OCI-LY7 (cell line): Measurements from ENCODE around the gene ANAPC15. TPM values are rescaled to one million over a fixed set of nuclear protein-coding genes. Genes with fewer than 3 reads are reported as not detected.

ENCODE experiments used
- BruUV-seq: library from RNA; stranded (reverse); fragments of 400-500 nt; replicated peaks from 2 replicates; lab custom pipeline; 2021; lab: Mats Ljungman, UMichigan
- CTCF ChIA-PET: fragments of 300-600 bp; sonication (Branson Sonifier 250); formaldehyde crosslinking; loops from one replicate; lab custom pipeline; 2022; ENCODE audit warnings: antibody characterized with exemption; ENCODE audit not compliant: unreplicated experiment; lab: Charles Lee
- POLR2A ChIA-PET: fragments of 300-600 bp; sonication (Branson Sonifier 250); formaldehyde crosslinking; loops from one replicate; lab custom pipeline; 2022; ENCODE audit warnings: antibody characterized with exemption; lab: Charles Lee
- DNase-seq: peaks from one replicate; pipeline ENCODE4 v3.0.0-alpha.2; 2015; ENCODE audit warnings: low spot score
- H2AFZ ChIP-seq: fragments of 200-600 bp; sonication (generic), shearing (Covaris generic); 2 replicates; pipeline ENCODE4 v1.6.1; 2014; ENCODE audit warnings: mild to moderate bottlenecking, antibody characterized with exemption, low read length, moderate library complexity
- H3K27ac ChIP-seq: fragments of 200-600 bp; sonication (generic); 2 replicates; pipeline ENCODE4 v1.5.1; 2014; ENCODE audit warnings: mixed run types, low read depth, mild to moderate bottlenecking, moderate library complexity, low read length, inconsistent platforms; ENCODE audit not compliant: poor library complexity, severe bottlenecking
- H3K36me3 ChIP-seq: fragments of 200-600 bp; sonication (generic); 2 replicates; pipeline ENCODE4 v1.6.1; 2014; ENCODE audit warnings: mild to moderate bottlenecking, antibody characterized with exemption, low read length, moderate library complexity, mixed read lengths; ENCODE audit not compliant: insufficient read depth
- H3K4me1 ChIP-seq: fragments of 200-600 bp; sonication (generic); 2 replicates; pipeline ENCODE4 v1.5.1; 2014; ENCODE audit warnings: mild to moderate bottlenecking, low read length; ENCODE audit not compliant: insufficient read depth, poor library complexity, severe bottlenecking
- H3K4me2 ChIP-seq: fragments of 200-600 bp; sonication (generic); 2 replicates; pipeline ENCODE4 v1.6.1; 2014; ENCODE audit warnings: mild to moderate bottlenecking, low read length
- H3K4me3 ChIP-seq: fragments of 200-600 bp; sonication (generic); 2 replicates; pipeline ENCODE4 v1.5.1; 2014; ENCODE audit warnings: mild to moderate bottlenecking, low read depth, low read length; ENCODE audit not compliant: poor library complexity, severe bottlenecking
- H3K79me2 ChIP-seq: fragments of 200-600 bp; sonication (generic); 2 replicates; pipeline ENCODE4 v1.6.1; 2016; ENCODE audit warnings: low read depth, mild to moderate bottlenecking, low read length, moderate library complexity, mixed read lengths; ENCODE audit not compliant: insufficient read depth
- H3K9me2 ChIP-seq: fragments of 200-600 bp; sonication (generic); 2 replicates; pipeline ENCODE4 v1.6.1; 2016; ENCODE audit warnings: mild to moderate bottlenecking, low read length, mixed read lengths; ENCODE audit not compliant: insufficient read depth
- H3K9me3 ChIP-seq: fragments of 200-600 bp; sonication (generic); 2 replicates; pipeline ENCODE4 v1.6.1; 2014; ENCODE audit warnings: mild to moderate bottlenecking, mixed run types, low read length, mixed read lengths
- H4K20me1 ChIP-seq: fragments of 200-600 bp; sonication (generic); 2 replicates; pipeline ENCODE4 v1.6.1; 2014; ENCODE audit warnings: mild to moderate bottlenecking, antibody characterized with exemption, low read length, moderate library complexity, mixed read lengths; ENCODE audit not compliant: insufficient read depth
- EZH2phosphoT487 ChIP-seq: fragments of 200-600 bp; sonication (generic); IDR thresholded peaks from 2 replicates; pipeline ENCODE4 v1.6.1; 2018; ENCODE audit warnings: low read depth, borderline replicate concordance, mild to moderate bottlenecking, mixed run types, antibody characterized with exemption, low read length, moderate library complexity, mixed read lengths
- intact Hi-C: fragments of 100-400 bp; cut with micrococcal nuclease; formaldehyde crosslinking; loops from one replicate; pipeline ENCODE4 v1.10.0; 2022; ENCODE audit not compliant: unreplicated experiment
- total RNA-seq, 2 experiments: library from RNA; depleted of rRNA in 1 of 2; stranded (reverse); fragments of >200 nt in 1 of 2; shearing (Covaris generic) in 1 of 2; gene quantifications; 2 replicates each; pipeline ENCODE4 v1.2.3, GENCODE V29; 2014 to 2022
- TF ChIP-seq, protein P1 (sequence below): fragments of 200-600 bp; sonication (generic); conservative IDR thresholded peaks from 2 replicates; pipeline ENCODE4 v1.5.1; 2014; ENCODE audit warnings: mild to moderate bottlenecking, antibody characterized with exemption, low read length, moderate library complexity, mixed read lengths

The ANAPC15 gene
- total RNA-seq, 2 experiments from 2014 or later: 48.2 to 62.4 TPM

DNA sequence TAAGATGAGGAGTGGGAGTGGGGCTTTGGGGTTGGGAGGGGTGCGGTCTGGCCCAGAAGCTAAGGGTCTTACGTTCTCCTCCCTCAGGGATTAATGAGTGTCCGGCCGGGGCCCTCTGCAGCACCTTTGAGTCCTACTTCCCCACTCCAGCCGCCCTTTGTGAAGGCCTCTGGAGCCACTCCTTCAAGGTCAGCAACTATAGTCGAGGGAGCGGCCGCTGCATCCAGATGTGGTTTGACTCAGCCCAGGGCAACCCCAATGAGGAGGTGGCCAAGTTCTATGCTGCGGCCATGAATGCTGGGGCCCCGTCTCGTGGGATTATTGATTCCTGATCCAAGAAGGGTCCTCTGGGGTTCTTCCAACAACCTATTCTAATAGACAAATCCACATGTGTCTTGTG, 27.0 kb upstream of the ANAPC15 start:
- no TSS peak for BruUV-seq
- intact Hi-C loops: no loop called here
- POLR2A ChIA-PET: no interaction called here
- H3K79me2 ChIP-seq: no peaks in the 10 kb centered on the region
- no peaks in the 10 kb centered on the region for H3K9me2 ChIP-seq
- H2AFZ ChIP-seq: no peak overlapping the region
- CTCF ChIA-PET: no interaction called here
- DNase-seq: no peak
- no peaks in the 10 kb centered on the region for H3K9me3 ChIP-seq
- H4K20me1 ChIP-seq: no peaks in the 10 kb centered on the region
- H3K27ac ChIP-seq: no peak overlapping the region
- TF ChIP-seq, protein P1, sequence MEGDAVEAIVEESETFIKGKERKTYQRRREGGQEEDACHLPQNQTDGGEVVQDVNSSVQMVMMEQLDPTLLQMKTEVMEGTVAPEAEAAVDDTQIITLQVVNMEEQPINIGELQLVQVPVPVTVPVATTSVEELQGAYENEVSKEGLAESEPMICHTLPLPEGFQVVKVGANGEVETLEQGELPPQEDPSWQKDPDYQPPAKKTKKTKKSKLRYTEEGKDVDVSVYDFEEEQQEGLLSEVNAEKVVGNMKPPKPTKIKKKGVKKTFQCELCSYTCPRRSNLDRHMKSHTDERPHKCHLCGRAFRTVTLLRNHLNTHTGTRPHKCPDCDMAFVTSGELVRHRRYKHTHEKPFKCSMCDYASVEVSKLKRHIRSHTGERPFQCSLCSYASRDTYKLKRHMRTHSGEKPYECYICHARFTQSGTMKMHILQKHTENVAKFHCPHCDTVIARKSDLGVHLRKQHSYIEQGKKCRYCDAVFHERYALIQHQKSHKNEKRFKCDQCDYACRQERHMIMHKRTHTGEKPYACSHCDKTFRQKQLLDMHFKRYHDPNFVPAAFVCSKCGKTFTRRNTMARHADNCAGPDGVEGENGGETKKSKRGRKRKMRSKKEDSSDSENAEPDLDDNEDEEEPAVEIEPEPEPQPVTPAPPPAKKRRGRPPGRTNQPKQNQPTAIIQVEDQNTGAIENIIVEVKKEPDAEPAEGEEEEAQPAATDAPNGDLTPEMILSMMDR: no peak
- no peak for TF ChIP-seq EZH2phosphoT487
- no peaks in the 10 kb centered on the region for H3K36me3 ChIP-seq
- H3K4me1 ChIP-seq: no peaks in the 10 kb centered on the region
- H3K4me2 ChIP-seq: no peak overlapping the region
- no peak overlapping the region for H3K4me3 ChIP-seq

DNA sequence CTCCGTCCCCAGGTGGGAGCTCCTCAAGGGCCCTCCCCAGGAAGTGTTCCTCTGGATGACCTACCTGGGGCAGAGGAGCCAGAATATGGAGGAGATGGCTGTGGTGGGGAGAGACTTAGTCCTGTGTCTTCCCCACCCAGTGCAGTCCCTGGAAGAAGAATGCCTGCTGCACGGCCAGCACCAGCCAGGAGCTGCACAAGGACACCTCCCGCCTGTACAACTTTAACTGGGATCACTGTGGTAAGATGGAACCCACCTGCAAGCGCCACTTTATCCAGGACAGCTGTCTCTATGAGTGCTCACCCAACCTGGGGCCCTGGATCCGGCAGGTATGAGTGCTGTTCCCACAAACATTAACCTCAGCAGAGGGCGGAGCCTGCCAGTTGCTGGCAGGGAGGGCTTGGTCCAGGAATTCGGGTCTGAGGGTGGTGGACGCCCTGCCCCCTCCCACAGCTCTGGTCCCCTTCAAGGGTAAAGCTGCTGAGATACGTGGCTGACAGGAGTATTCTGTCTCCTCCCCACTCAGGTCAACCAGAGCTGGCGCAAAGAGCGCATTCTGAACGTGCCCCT, 26.4 kb upstream of the ANAPC15 start:
- BruUV-seq: no TSS peak
- POLR2A ChIA-PET: no interaction called here
- Histone ChIP-seq H3K4me2 (no peak overlapping the region), H3K36me3 (no peaks in the 10 kb centered on the region), H3K79me2 (no peaks in the 10 kb centered on the region), H3K9me2 (no peaks in the 10 kb centered on the region), H3K4me1 (no peaks in the 10 kb centered on the region), H3K4me3 (no peak overlapping the region), H3K9me3 (no peaks in the 10 kb centered on the region), H4K20me1 (no peaks in the 10 kb centered on the region), H2AFZ (no peak overlapping the region), H3K27ac (no peak overlapping the region)
- no peak for DNase-seq
- intact Hi-C loops: no loop called here
- CTCF ChIA-PET: no interaction called here
- TF ChIP-seq, protein P1: no peak
- no peak for TF ChIP-seq EZH2phosphoT487

DNA sequence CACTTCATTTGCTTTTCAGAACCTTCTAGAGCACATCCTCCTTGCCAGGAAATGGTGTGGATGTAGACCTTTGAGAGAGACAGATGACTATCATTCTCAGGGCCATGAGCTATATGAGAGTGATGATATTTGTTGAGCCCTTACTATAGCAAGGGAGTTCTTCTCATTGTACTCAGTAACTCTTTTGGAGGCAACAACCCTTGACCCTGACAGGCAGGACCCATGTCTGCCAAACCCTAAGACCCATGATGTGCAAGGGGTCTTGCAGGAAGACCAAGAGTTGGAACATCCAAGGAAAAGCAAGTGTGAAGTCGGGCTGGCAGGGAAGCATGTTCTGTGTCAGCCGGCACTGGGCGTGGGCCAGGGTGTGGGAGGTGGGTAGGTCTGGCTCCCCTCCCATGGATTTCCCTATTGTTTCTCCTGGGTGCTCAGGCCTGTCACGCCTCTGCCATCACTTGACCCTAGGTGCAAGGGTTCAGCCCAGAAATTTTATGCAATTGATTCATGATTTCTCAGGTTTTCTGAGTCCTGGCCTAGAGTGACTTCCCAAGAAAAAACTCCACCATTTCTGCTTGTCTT, 24.3 kb upstream of the ANAPC15 start:
- TF ChIP-seq EZH2phosphoT487: no peak
- TF ChIP-seq, protein P1: no peak
- Histone ChIP-seq H3K27ac (no peak overlapping the region), H4K20me1 (no peaks in the 10 kb centered on the region), H3K79me2 (no peaks in the 10 kb centered on the region), H3K36me3 (no peaks in the 10 kb centered on the region), H2AFZ (no peak overlapping the region), H3K4me1 (no peaks in the 10 kb centered on the region), H3K4me2 (no peak overlapping the region), H3K4me3 (no peak overlapping the region), H3K9me2 (no peaks in the 10 kb centered on the region), H3K9me3 (no peaks in the 10 kb centered on the region)
- BruUV-seq: no TSS peak
- intact Hi-C loops: no loop called here
- POLR2A ChIA-PET: no interaction called here
- CTCF ChIA-PET: no interaction called here
- no peak for DNase-seq
